A172 (cell line): ENCODE results near the gene AGA. TPM values are rescaled to one million over a fixed set of nuclear protein-coding genes. Genes with fewer than 3 reads are reported as not detected.
A peak's percentile ranks its signal among the peaks of the same experiment; 100 is the strongest.

Experiments
- DNase-seq: peaks from one replicate; pipeline ENCODE4 v3.0.0-alpha.2; 2015; ENCODE audit warnings: low spot score
- total RNA-seq: library from RNA; depleted of rRNA; stranded (reverse); fragments of >200 nt; shearing (Covaris generic); gene quantifications from 2 replicates; pipeline ENCODE4 v1.2.3, GENCODE V29; 2014; rRNA removed

Gene AGA
- 32.3 and 43.0 TPM in 2 replicates for total RNA-seq

GRCh38 chr4:177441803-177442622 is at the start of gene AGA:
TSS of gene AGA (minus strand) at chr4:177442437. CDS start at chr4:177442375, 62 bp downstream.
- peak; percentile 90 for DNase-seq

- no peak for DNase-seq
These were observed 49.8 kb upstream of the AGA start for GRCh38 chr4:177492022-177492421.

DNA sequence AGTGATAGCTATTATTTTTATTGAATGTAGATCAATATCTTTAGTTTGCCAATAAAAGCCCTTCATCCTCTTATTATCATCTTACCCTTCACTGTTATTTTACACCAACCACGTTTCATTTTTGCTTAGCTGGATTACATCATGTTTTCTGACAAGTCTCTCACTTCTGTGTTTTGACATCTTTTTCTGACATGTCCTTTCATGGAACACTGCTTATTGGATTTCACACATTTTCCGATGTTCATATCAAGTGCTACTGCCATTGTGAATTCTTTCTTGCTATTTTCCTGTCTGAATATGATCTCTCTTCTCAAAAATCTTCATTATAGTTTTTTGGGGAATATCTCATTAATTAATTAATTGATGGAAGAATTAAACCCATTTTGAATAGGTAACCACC is 48.5 kb upstream of the AGA start:
- no peak for DNase-seq

- DNase-seq: peak; percentile 32
These were observed 47.4 kb upstream of the AGA start for GRCh38 chr4:177489471-177490246.

DNA sequence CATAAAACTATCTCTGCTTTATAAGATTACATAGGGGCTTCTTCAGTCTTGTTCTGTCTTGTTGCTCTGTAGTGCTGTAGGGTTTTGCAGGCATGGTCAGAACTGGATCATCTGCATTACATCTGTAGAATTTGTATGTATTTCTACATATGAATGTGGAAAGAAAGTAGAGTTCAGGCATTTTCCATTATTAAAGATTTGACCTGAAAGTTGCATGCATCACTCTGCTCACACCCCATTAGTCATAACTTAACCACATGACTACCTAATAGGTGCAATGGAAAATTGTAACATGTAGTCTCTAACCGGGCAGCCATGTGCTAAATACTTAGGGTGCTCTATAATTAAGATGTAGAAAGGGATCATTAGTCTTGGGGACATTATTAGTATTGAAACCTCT is 45.7 kb upstream of the AGA start:
- no peak for DNase-seq

GRCh38 chr4:177485528-177485927 is 43.3 kb upstream of the AGA start:
- peak; percentile 55 for DNase-seq

- peak; percentile 66 for DNase-seq
These were observed 42.4 kb upstream of the AGA start for GRCh38 chr4:177484613-177485021.

DNA sequence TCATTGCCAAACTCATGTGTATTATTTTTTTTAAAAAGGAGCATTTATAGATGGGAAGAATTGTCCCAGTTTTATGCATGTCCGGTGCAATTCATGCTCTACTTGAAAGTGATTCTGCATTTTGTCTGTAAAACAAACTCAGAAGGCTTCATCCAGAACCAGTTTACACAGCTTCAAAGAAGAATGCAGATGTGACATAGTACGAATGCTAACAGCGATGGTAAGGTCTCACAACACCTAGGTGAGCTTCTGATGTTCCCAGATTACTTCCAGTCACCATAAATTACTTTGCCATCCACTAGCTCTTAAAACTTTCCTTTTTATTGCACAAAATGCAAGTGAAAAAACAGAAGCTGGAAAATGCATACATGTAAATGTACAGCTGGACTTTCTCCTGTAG is 41.5 kb upstream of the AGA start:
- DNase-seq: no peak

DNA sequence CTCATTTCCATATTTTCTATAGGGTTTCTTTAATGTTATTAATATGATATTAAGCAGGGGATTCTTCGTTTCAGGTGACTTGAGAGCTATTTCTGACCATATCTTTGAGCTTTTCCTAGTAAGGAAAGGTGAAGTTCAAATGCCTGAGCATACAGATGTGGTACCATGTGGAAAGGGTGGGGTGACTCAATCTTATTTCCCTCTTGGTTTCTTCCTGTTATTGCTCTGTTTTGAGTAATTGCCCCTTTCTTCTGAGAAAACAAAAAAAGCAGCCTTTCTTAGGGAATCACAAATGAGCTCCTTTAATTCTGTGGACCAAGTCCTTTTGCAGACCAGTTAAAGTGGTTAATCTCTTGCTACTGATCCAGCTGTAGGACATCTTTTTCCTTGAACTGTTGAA is 41.0 kb upstream of the AGA start:
- no peak for DNase-seq

DNA sequence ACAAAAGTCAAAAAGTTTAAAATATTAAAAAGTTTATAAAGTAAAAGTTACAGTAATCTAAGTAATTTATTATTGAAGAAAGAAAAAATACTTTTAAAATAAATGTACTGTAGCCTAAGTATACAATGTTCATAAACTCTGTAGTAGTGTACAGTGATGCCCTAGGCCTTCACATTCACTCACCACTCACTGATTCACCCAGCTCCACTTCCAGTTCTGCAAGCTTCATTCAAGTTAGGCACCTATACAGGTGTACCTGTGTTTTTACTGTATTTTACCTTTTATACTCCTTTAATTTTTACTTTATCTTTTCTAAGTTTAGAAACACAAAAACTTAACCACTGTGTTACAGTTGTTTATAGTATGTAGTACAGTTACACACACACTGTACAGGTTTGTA is 40.1 kb upstream of the AGA start:
- DNase-seq: no peak

DNA sequence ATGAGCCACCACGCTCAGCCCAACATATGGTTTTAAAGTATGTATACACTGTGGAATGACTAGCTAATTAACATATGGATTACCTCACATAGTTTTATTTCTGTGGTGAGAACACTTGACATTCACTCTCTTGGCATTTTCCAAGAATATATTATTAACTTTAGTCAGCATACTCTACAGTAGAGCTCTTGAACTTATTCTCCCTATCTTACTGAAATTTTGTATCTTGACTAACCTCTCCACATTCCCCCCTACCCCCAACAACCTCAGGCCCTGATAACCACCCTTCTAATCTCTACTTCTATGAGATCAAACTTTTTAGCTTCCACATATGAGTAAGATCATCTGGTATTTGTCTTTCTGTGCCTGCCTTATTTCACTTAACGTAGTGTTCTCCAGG is 38.6 kb upstream of the AGA start:
- no peak for DNase-seq

- DNase-seq: no peak
These were observed 36.8 kb upstream of the AGA start for GRCh38 chr4:177479063-177479462.

DNA sequence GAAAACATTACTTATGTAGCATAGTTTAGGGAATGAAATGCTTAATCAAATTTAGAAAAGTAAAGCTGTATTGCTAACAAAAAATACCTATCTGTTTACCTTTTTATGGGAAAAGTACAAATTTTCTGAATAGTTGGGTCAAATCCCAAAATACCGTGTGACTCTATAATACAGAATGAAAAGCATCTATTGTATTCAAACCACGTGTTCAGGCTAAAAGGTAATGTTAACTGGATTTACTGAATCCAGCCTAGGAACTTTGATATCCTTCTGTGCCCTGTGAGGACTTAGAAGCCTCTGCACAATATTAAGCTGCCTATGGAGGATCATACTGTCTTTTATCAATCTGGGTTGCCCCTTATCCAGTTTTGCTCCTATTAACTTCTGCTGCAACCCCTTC is 36.3 kb upstream of the AGA start:
- no peak for DNase-seq

DNA sequence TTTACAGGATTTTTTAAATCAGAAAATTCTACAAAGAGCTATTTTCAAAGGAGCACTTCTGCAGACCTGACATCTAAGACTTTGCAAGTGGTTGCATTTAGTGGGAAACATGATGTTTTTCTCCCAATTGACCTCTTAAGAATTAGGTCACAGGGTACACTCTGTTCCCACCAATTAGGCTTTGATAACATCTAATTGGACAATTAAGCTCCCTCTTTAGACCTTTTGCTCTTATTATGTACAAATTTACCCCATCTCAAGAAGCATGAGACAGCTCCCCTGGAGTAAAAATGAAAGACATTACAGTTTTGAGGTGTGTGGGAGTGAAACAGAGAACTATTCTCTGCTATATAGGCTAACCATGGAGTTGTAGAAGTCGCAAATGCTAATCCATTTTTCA is 31.8 kb upstream of the AGA start:
- no peak for DNase-seq

DNA sequence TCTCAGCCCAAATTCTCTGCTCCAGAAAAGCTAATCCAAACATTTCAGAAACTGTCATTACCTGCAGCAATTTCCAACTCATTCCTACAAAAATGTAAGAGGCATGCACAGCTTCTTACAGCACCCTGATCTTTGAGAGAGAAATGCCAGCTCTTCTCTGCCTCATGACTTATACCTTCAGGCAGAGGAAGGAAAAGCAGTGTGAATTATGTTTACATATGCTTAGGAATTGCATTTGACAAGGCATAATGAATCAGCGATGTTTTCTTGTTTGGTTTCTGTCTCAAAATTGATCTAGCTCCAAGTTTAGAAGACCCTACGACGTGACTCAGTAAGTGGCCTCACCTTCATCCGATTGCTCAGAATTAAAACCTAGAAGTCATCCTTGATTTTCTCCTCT is 21.8 kb upstream of the AGA start:
- DNase-seq: no peak

- DNase-seq: no peak
These were observed 19.4 kb upstream of the AGA start for GRCh38 chr4:177461606-177462005.

DNA sequence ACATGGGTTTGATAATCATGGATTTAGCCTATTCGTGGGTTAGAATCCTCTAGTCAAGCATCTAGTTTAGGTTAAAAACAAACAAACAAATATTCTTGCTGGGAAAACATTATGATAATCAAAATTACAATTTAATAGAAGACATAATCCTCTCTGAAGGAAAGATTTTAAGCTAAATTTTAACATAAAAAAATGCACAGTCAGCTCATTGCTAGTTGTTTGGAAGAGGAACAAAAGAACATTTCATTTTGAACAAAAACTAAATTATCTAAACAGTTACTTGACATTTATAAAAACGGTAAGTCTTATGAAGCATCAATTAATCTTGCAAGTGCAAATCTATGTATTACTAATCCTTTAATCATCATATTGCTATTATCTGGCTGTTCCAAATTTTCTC is 18.2 kb upstream of the AGA start:
- no peak for DNase-seq

GRCh38 chr4:177455561-177455970 is 13.3 kb upstream of the AGA start:
- DNase-seq: peak; percentile 10

DNA sequence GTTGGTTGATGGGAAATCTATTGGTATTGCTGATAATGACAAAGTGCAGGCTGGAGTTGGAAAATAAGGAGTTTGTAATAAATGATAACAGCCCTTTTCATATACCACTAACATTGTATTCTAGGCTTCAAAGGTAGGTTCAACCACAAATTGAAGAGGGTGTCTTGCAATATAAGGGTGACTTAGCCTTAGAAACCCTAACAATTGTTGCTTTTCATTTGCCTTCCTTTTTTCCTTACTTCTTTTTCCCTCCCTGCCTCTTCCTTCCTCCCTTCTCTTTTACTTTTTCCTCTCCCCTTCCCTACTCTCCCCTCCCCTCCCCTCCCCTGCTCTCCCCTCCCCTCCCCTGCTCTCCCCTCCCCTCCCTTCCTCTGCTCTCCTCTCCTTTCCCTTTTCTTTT is 10.9 kb upstream of the AGA start:
- no peak for DNase-seq

DNA sequence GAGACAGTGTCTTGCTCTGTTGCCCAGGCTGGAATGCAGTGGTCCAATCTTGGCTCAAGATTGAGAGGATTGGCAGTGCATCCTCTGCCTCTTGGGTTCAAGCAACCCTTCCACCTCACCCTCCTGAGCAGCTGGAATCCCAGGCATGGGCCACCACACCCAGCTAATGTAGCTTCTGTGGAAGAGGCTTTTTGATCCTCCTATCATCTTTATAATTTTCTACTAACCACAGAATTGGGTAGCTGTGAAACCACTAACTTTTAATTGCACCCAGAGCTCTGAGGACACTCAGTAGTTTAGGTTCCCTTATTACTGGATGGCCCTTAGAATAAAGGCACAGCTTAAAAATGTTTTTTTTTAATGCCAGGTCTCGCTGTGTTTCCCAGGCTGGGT is 8.9 kb upstream of the AGA start:
- DNase-seq: no peak

- no peak for DNase-seq
These were observed 8.3 kb upstream of the AGA start for GRCh38 chr4:177450426-177451107.

GRCh38 chr4:177448850-177449249 is 6.6 kb upstream of the AGA start:
- DNase-seq: peak; percentile 45
